NCI-H82 treated with DMSO at 0.1 percent for 48 hours (cell line): ENCODE data around the gene ATP1A1.

ENCODE experiments used
- DNase-seq: peaks from one replicate; lab custom pipeline; 2025; ENCODE audit not compliant: unreplicated experiment; lab: John Stamatoyannopoulos, UW

ATP1A1 gene

DNA sequence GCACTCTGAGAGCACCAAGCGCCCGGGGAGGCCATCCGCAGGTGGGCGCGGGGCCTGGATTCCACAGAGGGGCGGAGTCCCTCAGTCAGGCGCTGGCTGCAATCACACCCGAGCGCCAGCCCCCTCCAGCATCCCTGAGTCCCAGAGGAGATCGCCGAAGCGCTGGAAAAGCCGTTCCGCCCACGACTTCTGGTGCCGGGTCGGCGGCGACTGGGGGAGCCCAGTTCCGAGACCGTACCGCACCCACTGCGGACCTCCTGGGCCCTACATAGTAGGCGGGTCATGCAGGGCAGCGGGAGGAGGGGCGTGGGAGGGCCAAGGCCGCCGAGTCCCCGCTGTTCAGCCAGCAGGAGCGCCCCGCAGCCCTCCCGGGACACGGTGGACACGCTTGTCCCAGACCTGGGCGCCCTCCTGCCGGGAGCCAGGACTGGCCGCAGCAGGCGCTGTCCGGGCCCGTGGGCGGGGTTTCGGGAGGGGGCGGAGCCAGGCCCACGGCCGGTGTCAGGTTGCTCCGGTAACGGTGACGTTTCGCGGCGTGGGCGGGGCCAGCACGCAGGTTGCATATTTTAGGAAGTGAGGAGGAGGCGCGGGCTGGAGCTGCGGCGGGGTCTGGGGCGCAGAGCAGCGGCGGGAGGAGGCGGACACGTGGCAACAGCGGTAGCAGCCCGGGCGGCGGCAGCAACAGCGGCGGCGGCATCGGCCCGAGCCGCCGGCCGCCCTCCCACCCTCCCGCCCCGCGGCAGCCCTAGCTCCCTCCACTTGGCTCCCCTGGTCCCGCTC lies at the start of gene ATP1A1:
ATP1A1 (plus strand) TSS at position 594 of the 780 bp plus-strand sequence. CDS start 268 bp downstream, outside the sequence.
- peak; percentile 56 for DNase-seq

DNA sequence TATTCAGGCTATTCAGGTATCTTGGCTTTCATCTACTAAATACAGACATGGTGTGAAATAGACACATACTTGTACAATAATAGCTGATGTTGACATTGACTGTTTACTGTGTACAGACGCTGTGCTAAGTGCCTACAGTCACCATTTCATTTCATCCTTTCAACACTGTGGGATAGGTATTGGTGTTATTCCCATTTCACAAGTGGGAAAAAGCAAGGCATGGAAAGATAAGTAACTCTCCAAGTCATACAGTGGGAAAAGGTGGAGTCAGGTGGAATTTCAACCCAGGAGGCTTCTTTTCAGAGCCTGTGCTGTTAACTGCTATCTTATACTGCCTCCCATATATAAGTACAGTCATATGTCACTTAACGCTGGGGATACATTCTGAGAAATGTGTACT lies 49.6 kb upstream of the ATP1A1 start:
- no peak for DNase-seq

DNA sequence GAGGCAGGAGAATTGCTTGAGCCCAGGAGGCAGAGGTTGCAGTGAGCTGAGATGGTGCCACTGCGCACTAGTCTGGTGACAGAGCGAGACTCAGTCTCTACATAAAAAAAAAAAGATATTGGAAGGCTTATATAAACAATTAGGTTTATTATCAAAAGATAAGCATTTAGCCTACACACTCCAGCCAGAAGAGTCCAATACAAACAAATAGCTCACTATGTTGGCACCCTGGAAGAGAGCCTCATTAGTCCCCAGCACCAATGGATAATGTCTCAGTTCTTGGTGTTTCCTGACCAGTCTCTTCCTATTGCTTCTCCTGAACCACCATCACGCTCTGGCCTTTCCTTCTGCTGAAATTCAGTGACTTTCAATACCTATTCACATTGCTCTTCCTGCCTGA lies 48.6 kb upstream of the ATP1A1 start:
- no peak for DNase-seq

DNA sequence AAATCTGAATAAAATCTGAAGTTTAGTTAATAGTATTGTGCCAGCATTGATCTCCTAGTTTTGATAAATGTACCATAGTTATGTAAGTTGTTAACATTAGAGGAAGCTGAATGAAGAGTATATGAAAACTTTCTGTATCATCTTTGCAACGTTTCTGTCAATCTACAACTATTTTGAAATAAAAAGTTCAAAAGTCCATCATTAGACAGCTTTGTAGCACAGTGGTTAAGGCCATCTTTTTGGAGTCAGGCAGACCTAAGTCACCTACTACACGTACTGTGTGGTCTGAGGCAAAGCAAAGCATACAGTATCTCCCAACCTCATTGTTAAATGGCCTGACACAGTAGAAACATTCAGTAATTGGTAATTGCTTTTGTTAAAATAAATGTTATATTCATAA lies 47.9 kb upstream of the ATP1A1 start:
- no peak for DNase-seq

DNA sequence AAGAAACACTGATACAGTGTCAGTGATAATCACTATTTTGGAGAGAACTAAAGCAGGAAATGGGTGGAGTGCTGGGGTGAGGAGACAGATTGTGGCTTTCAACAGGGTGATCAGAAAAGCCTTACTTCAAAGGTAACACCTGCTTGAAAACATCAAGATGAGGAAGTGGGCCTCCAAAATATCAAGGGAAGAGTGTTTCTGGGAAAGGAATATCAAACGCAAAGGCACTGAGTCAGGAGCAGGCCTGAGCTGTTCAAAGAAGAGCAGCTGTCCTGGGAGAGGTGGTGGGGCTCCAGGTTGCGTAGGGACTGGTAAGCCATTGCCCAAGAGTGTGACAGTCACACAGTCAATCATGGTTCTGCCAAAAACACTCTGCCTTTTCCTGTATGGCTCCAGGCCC lies 47.1 kb upstream of the ATP1A1 start:
- no peak for DNase-seq

DNA sequence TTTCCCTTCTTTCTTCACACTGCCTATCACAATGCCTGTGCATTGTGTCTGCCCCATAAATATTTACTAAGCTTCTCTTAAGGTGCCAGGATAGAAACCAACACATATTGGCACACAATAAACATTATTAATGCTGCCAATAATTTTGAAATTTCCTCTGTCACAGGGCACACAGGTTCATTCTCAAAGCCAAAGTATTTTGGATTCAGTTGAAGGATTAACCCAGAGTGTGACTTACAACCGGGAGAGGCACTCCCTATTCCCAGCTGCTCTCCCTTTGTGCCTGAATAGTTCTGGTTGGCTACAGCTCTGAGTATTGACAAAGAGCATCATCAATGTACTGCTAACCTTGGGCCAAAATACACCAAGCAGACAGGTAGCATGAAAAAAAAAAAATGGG lies 46.6 kb upstream of the ATP1A1 start:
- no peak for DNase-seq

DNA sequence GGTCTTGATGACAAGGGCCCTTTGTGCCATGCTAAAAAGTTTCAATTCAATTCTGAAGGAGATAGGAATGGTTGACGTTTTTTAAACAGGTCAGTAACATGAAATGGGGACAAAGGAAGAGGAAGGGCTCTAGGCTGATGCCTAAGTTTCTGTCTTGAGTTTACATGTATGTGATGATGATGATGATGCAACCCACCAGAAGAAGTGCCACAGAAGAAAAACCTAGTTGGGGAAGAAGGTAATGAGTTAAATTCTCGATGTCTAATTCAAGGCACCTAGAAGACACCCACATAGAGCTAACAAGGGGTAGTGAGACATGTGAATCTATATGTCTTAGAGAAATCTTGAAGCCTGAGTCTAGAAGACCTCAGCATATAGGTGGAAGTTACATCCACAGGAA lies 44.4 kb upstream of the ATP1A1 start:
- no peak for DNase-seq

DNA sequence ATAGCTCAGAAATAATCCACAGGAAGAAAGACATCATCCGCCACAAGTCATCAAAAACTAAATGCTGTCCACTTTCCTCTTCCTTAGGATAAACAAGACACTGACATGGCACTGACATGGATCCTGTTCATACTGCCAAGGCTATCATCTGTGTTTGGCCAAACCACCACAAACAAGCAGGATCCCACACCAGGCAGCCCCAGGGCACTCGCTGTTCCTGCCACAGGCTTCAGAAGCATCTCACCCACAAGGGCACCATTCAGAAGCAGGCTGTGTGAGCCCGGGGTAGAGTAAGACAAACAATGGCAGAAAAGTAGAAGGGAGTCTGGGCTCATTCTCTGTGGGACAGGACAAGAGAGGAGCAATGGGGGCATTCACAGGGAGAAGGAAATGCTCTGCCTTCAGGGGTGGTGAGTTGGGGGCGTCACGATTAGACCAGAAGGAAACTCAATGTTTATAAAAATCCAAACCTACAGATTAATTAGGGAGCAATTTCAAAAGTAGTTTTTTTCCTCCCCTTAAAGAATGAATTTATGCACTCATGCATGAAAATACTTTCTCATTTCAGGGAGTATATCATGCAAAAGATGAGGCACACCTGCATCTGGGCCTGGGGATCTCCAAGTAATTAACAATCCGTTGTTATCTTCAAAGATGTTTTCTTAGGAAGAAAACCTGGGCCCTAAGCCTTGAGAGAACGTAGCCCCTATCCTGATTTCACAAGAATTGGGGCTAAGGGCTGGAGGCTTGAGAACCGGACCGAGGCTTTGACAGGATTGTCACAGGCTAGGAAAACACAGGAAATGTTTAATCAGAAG lies 43.3 kb upstream of the ATP1A1 start:
- no peak for DNase-seq

DNA sequence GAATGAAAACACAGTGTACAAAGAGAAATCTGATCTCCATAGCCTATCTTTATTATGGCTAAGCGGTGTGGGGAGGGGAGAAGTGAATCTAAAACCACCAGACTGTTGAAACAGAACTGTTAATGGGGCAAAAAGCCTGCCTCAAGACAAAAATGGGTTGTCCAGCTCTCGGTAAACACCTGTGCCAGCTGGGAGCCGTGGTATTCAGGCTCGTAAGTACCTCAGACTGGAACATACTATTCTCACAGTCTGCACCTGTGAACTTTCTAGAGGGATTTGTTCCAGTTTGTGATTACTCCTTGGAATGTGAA lies 42.7 kb upstream of the ATP1A1 start:
- no peak for DNase-seq

DNA sequence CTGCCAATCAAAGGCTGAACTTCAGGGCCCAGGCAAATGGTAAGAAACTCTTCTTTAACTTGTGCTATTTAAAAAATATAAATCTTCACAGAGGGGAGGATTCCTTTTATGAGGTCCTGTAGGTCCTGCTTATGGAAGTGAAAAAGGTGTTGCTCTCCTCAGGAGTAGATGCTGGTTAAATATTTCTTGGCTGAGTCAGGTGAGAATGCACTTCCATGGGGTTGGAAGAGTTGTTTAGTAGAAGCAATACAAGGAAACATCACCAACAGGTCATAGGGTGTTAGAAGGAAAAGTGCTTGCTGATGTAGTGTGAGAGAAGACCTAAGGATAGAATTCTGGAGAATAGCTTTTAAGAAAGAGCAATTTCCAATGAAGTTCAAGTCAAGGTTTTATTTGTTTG lies 42.2 kb upstream of the ATP1A1 start:
- DNase-seq, result no peak

DNA sequence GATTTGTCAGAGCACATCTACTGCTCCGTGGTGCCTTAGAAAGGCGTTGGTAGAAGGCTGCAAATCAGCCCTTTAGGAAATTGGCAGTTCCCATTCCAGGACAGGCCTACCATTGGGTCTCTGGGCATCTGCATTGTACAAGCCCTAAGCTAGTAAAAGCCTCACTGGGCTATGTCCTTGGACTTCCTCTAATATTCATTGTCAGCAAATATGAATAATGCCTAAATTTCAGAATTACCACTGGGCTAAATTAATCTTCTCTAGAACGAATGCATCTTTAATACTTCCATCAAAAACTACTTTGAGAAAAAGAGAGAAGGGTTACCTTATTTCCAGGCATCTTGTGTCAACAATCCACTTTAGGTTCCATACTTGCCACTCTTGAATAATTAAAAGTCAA lies 41.5 kb upstream of the ATP1A1 start:
- DNase-seq, result no peak

DNA sequence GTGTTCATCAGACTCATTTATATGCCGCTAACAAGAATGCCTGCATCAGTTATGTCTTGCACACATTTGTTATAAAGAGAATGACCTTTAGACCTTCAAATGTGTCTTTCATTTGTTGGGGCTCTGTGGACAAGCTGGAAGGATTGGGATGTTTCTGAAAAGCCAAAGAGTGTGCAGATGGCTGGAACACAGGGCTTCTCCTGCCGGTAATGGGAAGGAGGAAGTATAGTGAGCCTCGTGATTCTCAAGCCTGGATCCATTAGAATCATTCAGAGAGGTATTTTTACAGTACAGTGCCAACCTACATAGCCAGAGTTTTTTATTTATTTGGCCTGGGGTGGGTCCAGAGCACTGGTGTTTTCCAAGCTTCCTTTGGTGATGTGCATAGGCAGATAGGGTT lies 40.6 kb upstream of the ATP1A1 start:
- DNase-seq, result no peak

DNA sequence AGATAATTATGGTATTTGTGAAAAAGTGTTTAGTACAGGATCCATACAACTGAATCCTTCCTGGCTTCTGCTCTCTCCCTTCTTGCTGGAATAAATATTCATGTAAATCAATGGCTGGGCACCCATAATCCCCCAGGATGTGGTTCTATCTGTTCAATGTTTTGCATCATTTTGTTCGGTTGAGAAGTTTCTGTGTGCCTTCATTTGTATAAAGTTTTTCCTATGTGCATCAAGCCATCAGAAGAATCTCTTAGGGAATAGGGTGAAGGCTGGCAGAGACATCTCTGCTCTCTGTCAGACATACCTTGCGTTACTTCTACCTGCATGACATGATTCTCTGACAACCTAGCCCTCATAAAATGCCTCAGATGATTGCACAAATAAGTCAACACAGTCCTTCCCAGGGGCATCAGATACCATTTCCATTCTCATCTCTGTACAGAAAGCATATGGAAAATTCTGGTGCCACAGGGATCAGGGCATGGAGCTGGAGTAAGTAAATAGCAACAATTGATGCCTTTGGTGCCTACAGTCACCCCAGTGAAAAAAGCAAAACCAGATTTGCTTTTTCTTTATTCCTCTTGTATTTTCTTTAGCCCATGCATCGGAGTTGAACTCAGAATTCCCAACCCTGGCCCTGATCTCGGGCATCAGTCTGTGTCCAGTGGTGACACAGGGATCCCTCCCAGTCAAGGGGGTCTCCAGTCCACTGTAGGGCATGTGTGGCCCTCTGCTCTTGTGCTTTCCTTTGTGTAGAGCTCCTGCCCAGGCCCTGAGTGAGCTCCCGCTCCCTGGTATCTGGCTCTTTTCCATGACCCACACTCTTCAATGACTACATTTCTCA lies 39.7 kb upstream of the ATP1A1 start:
- no peak for DNase-seq

DNA sequence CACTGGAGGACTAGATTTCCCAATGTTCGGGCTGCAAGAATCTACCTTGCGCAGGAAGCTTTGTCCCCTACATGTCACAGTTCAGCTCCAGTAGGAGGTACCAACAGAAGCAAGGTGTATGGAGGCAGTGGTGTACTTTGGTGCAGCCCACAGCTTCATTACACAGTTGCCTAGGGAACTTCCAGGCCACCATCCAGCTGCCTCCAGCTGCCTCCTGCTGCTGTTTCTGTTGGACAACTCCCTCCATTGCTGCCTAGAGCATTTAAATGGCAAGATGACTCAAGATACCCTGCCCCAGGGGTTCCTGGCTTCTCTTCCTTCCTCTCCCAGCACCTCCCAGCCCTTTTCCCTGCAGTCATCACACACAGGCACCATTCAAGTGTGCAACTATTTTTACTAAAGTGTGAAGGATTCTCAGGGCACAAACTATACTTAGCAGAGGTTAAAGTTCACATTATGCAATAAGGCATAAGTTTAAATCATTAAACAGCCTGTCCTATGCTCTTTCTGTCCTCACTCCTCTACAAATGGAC lies 39.0 kb upstream of the ATP1A1 start:
- no peak for DNase-seq

DNA sequence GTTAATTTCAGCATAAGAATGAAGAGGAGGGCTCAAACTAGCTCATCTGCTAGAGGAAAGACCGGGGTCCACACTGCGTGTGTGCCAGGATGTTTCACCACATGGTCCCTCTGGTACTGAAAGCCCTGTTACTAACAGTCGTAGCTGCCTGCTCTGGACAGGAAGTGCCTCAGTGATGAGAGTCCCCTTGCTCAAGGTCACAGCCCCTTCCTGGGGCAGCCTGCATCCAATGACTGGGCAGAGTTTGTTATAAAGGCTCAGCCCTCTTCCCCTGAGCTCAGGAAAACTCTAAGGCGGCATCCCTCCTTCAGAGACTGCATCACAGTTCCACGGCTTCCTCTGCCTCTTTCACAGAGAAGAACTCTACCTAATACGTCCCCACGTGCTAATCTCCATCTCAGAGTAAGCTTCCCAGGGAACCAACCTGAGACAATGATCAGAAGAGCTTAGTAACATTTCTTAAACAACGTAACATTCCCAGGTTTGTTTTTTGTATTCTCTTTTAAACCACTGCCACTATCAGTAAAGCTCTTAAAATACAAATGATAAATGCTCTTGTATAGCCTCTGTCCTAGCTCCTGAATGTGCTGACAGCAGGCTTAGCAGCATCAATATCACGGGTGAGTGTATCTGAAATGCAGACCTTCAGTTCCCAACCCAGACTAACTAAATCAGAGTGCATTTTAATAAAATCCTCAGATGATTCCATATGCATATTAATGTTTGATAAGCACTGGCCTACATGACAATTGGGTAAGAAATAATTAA lies 38.0 kb upstream of the ATP1A1 start:
- DNase-seq, result no peak

DNA sequence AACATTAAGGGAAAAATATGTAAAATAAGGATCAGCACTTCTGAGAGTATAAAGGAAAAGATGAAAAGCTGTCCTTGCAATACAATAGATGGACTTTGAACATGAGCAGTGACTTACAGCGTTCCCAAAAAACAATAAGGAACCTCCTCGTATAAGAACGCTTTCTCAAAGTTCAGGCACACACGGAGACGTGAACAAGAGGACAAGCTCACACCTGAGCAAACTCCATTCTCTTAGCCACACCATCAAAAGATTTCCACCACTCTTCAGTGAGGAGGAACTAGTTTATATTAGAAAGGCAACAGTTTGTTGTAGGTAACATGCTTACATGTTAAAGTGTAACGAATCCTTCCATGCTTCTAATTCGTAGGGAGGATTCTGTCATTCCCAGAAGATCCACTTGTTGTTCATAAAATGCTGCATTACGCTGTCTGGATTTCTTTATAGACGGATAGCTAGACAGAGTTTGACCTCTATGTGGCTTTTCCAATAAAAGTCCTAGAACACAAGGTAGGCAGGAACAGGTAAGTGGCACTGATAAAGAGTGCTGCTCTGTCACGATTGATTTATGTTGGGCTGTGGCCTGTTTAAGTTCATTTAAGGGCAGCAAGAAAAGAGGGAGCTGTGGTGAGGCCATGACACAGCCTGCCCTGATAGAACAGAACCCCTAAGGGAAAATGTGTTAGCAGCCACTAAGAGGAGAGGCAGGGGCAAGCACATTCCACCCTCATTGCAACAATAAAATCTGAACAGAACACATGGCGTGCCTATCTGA lies 37.0 kb upstream of the ATP1A1 start:
- no peak for DNase-seq

DNA sequence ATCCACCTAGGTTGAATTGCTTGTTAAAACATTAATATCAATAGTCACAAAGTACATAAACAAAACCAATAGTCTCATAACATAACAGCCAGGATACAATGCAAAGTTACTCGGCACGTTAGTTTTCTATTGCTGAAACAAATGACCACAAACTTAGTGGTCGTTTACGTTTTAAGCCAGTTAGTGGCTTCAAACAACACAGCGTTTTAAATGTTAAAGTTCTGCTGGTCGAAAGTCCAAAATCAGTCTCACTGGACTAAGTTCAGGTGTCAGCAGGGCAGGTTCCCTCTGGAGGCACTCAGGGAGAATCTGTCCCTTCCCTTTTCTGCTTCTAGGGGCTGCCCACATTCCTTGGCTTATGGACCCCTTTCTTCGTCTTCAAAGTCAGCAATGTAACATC lies 35.6 kb upstream of the ATP1A1 start:
- DNase-seq, result no peak

DNA sequence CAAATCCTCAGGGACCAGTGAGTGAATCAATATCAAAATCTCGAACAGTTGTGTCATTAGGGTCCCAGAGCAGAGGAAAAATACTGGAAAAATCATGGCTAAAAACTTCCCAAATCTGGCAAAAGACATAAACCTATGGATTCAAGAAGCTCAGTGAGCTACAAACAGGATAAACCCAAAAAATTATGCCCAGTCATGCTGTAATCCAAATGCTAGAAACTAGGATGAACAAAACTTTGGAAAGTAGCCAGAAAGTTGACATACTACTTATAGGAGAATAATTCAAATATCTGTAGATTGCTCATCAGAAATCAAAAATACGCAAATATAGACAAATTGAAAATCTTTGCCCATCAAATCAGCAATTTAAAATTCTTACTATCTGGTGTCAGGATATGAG lies 34.6 kb upstream of the ATP1A1 start:
- no peak for DNase-seq

DNA sequence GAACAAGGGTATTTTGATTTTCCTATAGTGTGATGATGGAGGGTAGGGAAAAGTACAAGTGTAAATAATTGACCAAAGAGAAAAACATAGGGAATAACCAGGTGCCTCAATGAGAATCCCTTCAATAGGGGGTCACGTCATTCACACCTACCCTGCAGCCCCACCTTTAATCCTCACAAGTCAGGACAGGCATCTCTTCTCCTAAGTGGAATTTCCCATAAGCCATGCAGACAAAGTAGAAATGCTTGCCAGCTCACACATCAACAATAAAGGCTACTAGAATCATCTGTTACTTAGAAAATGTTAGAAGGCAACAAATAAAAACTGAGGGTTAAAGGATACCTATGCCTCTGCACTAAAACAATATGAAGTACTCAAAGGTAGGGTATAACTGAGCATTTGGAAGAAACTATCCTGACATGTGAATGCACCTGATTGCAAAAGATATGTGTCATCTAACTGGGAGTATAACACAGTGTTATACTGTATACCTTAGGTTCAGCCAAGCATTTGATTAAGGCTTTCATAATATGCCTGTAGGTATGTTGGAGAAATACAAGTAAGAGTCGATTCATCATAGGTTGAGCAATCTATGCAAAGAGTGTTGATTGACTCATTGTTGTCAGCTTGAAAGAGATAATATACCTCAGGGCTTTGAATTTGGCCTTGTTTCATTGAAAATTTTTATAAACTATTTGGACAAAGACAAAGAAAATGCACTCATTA lies 32.4 kb upstream of the ATP1A1 start:
- no peak for DNase-seq
